SK-N-MC (cell line): ENCODE measurements around the gene TMEM132C.

Source experiments
- DNase-seq: peaks from one replicate; pipeline ENCODE4 v3.0.0-alpha.2; 2011; ENCODE audit warnings: low read depth, low spot score
- H3K27ac ChIP-seq: fragments of 200-600 bp; sonication (generic); 2 replicates; pipeline ENCODE4 v1.5.1; 2016; ENCODE audit warnings: mixed run types
- H3K36me3 ChIP-seq: fragments of 200-600 bp; sonication (generic); 2 replicates; pipeline ENCODE4 v1.6.1; 2017; ENCODE audit warnings: antibody characterized with exemption, low read length, mixed read lengths; ENCODE audit not compliant: insufficient read depth
- H3K4me3 ChIP-seq: fragments of 200-600 bp; sonication (generic); 2 replicates; pipeline ENCODE4 v1.5.1; 2016
- H3K9ac ChIP-seq: fragments of 200-600 bp; sonication (generic); 2 replicates; pipeline ENCODE4 v1.8.0; 2017; ENCODE audit warnings: mixed run types, mixed read lengths; ENCODE audit not compliant: insufficient read length
- H3K9me3 ChIP-seq: fragments of 200-600 bp; sonication (generic); 2 replicates; pipeline ENCODE4 v1.6.1; 2017; ENCODE audit warnings: low read depth, mild to moderate bottlenecking, antibody characterized with exemption, low read length, moderate library complexity, mixed read lengths
- EZH2 ChIP-seq: fragments of 200-600 bp; sonication (generic); IDR thresholded peaks from one replicate; pipeline ENCODE4 v1.6.1; 2017; ENCODE audit warnings: antibody characterized with exemption
- FOXP2 ChIP-seq: optimal IDR thresholded peaks from 2 replicates; pipeline ENCODE3; 2011; ENCODE audit warnings: mild to moderate bottlenecking, moderate library complexity; ENCODE audit not compliant: insufficient read depth; ENCODE audit errors: extremely low read length, control extremely low read depth
- POLR2AphosphoS5 ChIP-seq: IDR thresholded peaks from 2 replicates; pipeline ENCODE4 v1.6.1; 2012; ENCODE audit warnings: mild to moderate bottlenecking, low read depth, low read length, borderline replicate concordance

TMEM132C gene

DNA sequence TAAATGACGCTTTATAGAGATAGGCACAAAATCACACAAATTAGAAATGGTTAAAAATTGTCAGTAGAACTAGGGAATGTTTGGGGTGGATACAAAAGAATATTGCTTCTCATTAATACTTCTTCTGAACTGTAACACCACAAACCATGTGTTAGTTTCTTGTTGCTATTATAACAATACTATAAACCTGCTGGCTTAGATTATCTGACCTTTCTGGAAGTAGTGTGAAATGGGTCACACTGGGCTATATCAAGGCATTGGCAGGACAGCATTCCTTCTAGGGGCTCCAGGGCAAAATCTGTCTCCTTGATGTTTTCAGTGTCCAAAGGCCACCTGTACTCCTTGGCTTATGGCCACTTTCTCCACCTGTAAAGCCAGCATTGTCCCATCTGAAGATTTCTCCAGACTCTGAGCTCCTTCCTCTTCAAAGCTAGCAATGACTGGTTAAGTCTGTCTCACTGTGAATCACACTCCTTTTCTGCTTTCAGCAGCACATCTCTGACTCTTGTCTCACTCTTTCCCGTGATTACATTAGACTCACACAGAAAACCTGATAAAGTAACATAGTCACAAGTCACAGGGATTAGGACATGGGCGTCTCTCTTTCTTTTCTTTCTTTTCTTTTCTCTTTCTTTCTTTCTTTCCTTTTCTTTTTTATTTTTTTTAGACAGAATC, 470.5 kb downstream of the TMEM132C start:
- H3K27ac ChIP-seq, result no peak overlapping the region
- no peak overlapping the region for H3K9ac ChIP-seq
- H3K9me3 ChIP-seq, result no peaks in the 10 kb centered on the region
- H3K36me3 ChIP-seq, result no peaks in the 10 kb centered on the region
- H3K4me3 ChIP-seq, result no peak overlapping the region
- no peak for DNase-seq
- TF ChIP-seq POLR2AphosphoS5 (no peak), FOXP2 (no peak), EZH2 (no peak)

DNA sequence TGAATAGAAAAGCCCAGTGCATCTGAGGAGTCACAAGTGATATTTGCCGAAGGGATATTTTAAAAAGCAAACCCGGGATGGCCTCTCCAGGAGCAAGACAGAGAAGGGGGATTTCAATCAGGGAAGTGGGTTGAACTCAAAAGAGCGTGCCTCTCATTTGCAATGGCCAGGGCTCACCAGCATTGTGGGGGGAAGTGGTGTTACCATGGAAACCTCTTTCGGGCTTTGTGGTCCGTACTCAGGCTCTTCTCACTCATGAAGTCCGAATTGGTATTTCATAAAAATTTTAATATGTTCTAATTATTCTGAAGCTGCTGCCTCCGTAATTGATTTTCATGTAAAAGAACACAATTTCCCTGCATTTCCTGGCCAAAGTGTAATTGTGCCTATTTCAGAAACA, 476.9 kb downstream of the TMEM132C start:
- H3K9me3 ChIP-seq, result no peaks in the 10 kb centered on the region
- no peak overlapping the region for H3K9ac ChIP-seq
- H3K27ac ChIP-seq, result no peak overlapping the region
- H3K36me3 ChIP-seq, result no peaks in the 10 kb centered on the region
- DNase-seq, result no peak
- no peak overlapping the region for H3K4me3 ChIP-seq
- no peak for TF ChIP-seq POLR2AphosphoS5
- no peak for TF ChIP-seq EZH2
- no peak for TF ChIP-seq FOXP2

DNA sequence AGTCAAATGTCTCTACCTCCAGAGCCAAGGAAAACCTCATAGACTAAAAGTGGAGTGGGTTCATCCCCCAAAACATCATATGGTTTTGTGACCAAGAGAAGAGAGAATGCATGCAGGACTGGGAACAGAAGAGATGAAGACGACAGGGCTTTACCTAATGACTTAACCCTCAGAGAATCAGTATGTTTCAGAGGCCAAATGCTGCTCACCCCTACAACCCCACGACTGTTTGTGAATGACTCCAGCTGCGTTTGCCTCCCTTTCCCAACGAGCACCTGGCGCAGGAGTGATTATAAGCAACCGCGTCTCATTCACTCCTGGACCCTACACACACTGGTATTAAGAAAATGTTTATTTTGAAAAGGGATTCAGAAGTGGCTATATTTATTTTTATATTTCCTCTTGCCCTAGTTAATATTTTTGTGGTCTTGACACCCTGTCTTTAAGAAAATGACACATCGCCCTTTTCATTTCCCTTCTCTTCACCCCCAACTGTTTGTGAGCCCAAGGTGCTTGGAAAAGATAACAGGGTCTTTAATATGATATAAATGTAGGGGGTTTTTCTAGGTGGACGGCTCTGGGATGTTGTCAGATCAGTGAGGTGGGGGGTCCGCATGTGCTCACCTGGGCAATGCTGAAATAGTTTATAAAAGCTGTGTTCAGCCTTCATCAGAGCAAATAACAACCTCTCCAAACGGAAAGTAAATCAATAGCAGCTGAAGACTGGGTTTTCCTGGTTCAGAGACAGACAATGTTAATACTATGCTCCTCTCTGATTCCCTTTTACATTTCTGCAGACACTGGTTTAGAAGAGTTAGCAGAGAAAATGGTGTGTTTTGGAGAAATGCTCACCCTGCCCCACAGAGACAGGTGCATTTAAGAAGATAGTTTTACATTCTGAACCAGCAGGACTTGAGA, 479.1 kb downstream of the TMEM132C start:
- no peaks in the 10 kb centered on the region for H3K9me3 ChIP-seq
- H3K9ac ChIP-seq, result no peak overlapping the region
- no peak for TF ChIP-seq EZH2
- TF ChIP-seq POLR2AphosphoS5, result no peak
- TF ChIP-seq FOXP2, result no peak
- H3K27ac ChIP-seq, result no peak overlapping the region
- no peak overlapping the region for H3K4me3 ChIP-seq
- no peak for DNase-seq
- H3K36me3 ChIP-seq, result no peaks in the 10 kb centered on the region

DNA sequence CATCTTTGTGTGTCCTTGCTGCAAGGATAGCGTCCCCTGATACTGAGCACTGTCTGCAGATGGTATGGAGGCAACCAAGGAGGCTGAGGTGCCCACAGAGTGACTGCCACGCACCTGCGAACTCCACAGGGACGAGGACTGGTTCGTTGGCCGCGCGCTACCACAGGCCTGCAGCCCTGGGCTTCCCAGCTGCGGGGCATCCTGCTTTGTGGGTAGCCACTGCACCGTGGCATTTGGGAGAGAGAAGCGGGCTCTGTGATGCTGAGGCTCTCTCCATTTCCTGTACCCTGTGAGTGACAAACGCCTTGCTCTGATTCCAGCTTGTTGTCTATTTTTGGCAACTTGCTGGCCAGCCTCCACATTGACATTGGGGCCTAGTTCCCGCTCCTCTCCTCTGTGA, 480.5 kb downstream of the TMEM132C start:
- no peak for TF ChIP-seq EZH2
- H3K4me3 ChIP-seq, result no peak overlapping the region
- no peaks in the 10 kb centered on the region for H3K9me3 ChIP-seq
- H3K27ac ChIP-seq, result no peak overlapping the region
- DNase-seq, result no peak
- no peak overlapping the region for H3K9ac ChIP-seq
- no peaks in the 10 kb centered on the region for H3K36me3 ChIP-seq

DNA sequence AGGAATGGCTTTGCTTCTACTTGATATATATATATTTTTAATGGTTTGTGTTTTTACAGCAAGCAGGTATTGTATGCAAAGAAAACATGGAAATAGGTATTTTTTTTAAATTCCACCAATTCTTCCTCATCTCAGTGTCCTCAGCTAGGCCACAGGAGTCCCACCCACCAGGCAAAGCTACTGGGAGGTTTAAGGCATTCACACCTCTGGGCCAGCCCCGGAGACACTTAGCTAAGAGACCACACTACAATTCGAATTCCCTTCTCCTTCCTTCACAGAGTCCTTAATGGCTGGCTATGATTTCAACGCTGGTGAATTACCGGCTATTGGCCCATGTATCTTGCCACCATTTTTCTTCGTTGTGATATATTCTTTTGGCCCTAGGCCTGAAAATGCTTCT, 485.4 kb downstream of the TMEM132C start:
- DNase-seq, result no peak
- Histone ChIP-seq H3K27ac (no peak overlapping the region), H3K4me3 (no peak overlapping the region), H3K36me3 (no peaks in the 10 kb centered on the region), H3K9me3 (no peaks in the 10 kb centered on the region), H3K9ac (no peak overlapping the region)
- no peak for TF ChIP-seq POLR2AphosphoS5
- no peak for TF ChIP-seq EZH2
- TF ChIP-seq FOXP2, result no peak

DNA sequence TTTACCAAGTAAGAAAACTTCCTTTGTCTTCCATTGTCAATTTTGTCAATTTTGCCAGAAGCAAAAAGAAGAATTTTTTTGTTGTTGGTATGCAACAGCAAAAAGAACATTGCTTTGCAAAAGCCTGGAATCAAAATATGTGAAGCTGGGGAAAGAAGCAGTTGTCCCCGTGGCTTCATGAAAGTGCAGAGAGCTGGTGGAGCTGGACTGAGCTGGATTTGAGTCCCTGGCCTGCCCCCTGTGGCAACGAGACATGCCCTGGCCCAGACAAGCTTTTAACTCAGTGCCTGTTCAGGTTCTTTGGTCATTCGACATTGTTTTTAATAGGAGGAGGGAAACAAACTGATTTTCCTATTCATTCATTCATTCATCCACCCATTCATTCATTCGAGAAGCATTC, 486.5 kb downstream of the TMEM132C start:
- no peak overlapping the region for H3K4me3 ChIP-seq
- DNase-seq, result no peak
- no peaks in the 10 kb centered on the region for H3K36me3 ChIP-seq
- H3K9ac ChIP-seq, result no peak overlapping the region
- TF ChIP-seq FOXP2 (no peak), EZH2 (no peak)
- no peaks in the 10 kb centered on the region for H3K9me3 ChIP-seq
- no peak overlapping the region for H3K27ac ChIP-seq

DNA sequence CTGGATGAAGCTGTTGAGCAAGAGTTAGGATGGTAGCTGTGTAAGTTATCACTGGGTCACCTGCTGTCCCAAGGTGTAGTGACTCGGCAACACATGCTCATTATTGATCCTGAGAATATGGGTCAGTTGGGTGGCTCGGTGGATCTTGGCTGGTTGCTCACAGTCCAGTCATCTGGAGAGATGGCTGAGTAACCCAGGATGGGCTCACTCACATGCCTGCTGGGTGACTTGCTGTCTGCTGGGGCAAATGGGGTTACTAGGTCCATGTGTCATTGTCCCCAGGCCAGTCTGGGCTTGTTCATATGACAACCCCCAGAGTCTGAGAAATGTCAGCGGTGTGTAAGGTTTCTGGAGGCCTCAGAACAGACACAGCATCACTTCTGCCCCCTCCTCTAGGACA, 487.3 kb downstream of the TMEM132C start:
- no peak overlapping the region for H3K27ac ChIP-seq
- H3K4me3 ChIP-seq, result no peak overlapping the region
- no peak for DNase-seq
- no peaks in the 10 kb centered on the region for H3K9me3 ChIP-seq
- H3K9ac ChIP-seq, result no peak overlapping the region
- no peaks in the 10 kb centered on the region for H3K36me3 ChIP-seq
- TF ChIP-seq EZH2 (no peak), POLR2AphosphoS5 (no peak), FOXP2 (no peak)

DNA sequence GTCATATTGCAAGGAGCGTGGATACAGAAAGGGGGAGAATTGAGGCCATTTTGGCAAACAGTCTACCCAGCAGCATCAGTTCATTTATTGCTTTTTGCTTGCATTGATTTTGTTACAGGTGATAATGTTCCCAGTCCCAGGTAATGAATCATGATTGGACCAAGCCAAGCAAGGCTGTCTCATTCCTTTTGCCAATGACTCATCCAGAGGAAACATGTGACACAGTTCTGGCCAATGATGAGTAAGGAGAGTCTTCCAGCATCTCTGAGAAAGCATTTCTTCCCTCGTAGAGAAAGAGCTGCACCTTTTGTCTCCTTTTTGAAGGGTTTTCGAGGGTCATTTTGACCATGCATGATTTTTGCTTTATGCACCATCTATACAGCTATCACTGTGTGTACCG, 488.6 kb downstream of the TMEM132C start:
- DNase-seq, result no peak
- Histone ChIP-seq H3K36me3 (no peaks in the 10 kb centered on the region), H3K4me3 (no peak overlapping the region), H3K9me3 (no peaks in the 10 kb centered on the region), H3K9ac (no peak overlapping the region), H3K27ac (no peak overlapping the region)
- TF ChIP-seq EZH2 (no peak), POLR2AphosphoS5 (no peak), FOXP2 (no peak)
